HG03432 (cell line): ENCODE measurements around the gene WASHC2C.
A peak's percentile ranks its signal among the peaks of the same experiment; 100 is the strongest.
"Not testable (repeated sequence)": the region's sequence is repeated elsewhere in the genome, so short reads cannot be mapped to it uniquely, and the experiment has no call there.

Source experiments
- ATAC-seq: cut with Tn5 transposase; IDR thresholded peaks from one replicate; pipeline ENCODE4 v1.9.1; 2021; ENCODE audit warnings: mild to moderate bottlenecking, moderate library complexity; ENCODE audit not compliant: unreplicated experiment

Gene WASHC2C

GRCh38 chr10:45757661-45758396 lies 30.8 kb downstream of the WASHC2C start:
- not testable (repeated sequence) for ATAC-seq

- peak; percentile 87 for ATAC-seq
These were observed 34.6 kb downstream of the WASHC2C start for GRCh38 chr10:45761622-45762021.

- not testable (repeated sequence) for ATAC-seq
These were observed 36.0 kb downstream of the WASHC2C start for GRCh38 chr10:45763037-45763436.

- ATAC-seq: not testable (repeated sequence)
These were observed 41.3 kb downstream of the WASHC2C start for GRCh38 chr10:45768334-45768733.

GRCh38 chr10:45771757-45772461 lies 44.8 kb downstream of the WASHC2C start:
- not testable (repeated sequence) for ATAC-seq

- ATAC-seq: not testable (repeated sequence)
These were observed 59.2 kb downstream of the WASHC2C start for GRCh38 chr10:45786217-45786616.

- not testable (repeated sequence) for ATAC-seq
These were observed 60.2 kb downstream of the WASHC2C start for GRCh38 chr10:45787212-45787741.

GRCh38 chr10:45789991-45790390 lies 62.9 kb downstream of the WASHC2C start:
- ATAC-seq: not testable (repeated sequence)

GRCh38 chr10:45790694-45791426 lies 63.8 kb downstream of the WASHC2C start:
- not testable (repeated sequence) for ATAC-seq

- not testable (repeated sequence) for ATAC-seq
These were observed 67.7 kb downstream of the WASHC2C start for GRCh38 chr10:45794761-45795160.

- not testable (repeated sequence) for ATAC-seq
These were observed 76.3 kb downstream of the WASHC2C start for GRCh38 chr10:45803060-45804010.

- ATAC-seq: not testable (repeated sequence)
These were observed 77.9 kb downstream of the WASHC2C start for GRCh38 chr10:45804996-45805395.

GRCh38 chr10:45809837-45810236 lies 82.8 kb downstream of the WASHC2C start:
- ATAC-seq: no peak

- no peak for ATAC-seq
These were observed 84.0 kb downstream of the WASHC2C start for GRCh38 chr10:45811075-45811474.

GRCh38 chr10:45812959-45813358 lies 85.9 kb downstream of the WASHC2C start:
- ATAC-seq: not testable (repeated sequence)

- not testable (repeated sequence) for ATAC-seq
These were observed 87.1 kb downstream of the WASHC2C start for GRCh38 chr10:45814146-45814545.

GRCh38 chr10:45817130-45817859 lies 90.2 kb downstream of the WASHC2C start:
- no peak for ATAC-seq

GRCh38 chr10:45817912-45818311 lies 90.8 kb downstream of the WASHC2C start:
- no peak for ATAC-seq

- no peak for ATAC-seq
These were observed 92.5 kb downstream of the WASHC2C start for GRCh38 chr10:45819552-45819951.
